PC-3 (cell line): ENCODE results near the gene TINCR. TPM values are rescaled to one million over a fixed set of nuclear protein-coding genes. Genes with fewer than 3 reads are reported as not detected.

Experiments used
- ATAC-seq: fragments of 200-7000 bp; cut with Tn5 transposase; 2 replicates; pipeline ENCODE4 v1.9.1; 2020; ENCODE audit warnings: mild to moderate bottlenecking, moderate library complexity
- BruUV-seq: library from RNA; stranded (reverse); fragments of 400-500 nt; replicated peaks from 2 replicates; lab custom pipeline; 2021; lab: Mats Ljungman, UMichigan
- CTCF ChIA-PET: fragments of 300-600 bp; sonication (Branson Sonifier 250); formaldehyde crosslinking; loops from one replicate; lab custom pipeline; 2022; ENCODE audit warnings: antibody characterized with exemption; lab: Charles Lee
- POLR2A ChIA-PET: fragments of 300-600 bp; sonication (Branson Sonifier 250); formaldehyde crosslinking; loops from one replicate; lab custom pipeline; 2022; ENCODE audit warnings: antibody characterized with exemption; ENCODE audit not compliant: unreplicated experiment; lab: Charles Lee
- DNase-seq: peaks from one replicate; pipeline ENCODE4 v3.0.0-alpha.2; 2015
- H2AFZ ChIP-seq: fragments of 300-600 bp; sonication (generic); 2 replicates; pipeline ENCODE4 v1.6.0; 2016; ENCODE audit warnings: antibody characterized with exemption, low read length
- H3F3A ChIP-seq: fragments of 300-600 bp; sonication (generic); one replicate; pipeline ENCODE4 v1.6.0; 2017; ENCODE audit warnings: antibody characterized with exemption, low read length, control low read depth, mild to moderate bottlenecking; ENCODE audit not compliant: unreplicated experiment
- H3K27ac ChIP-seq: fragments of 300-600 bp; sonication (generic); 2 replicates; pipeline ENCODE4 v1.5.1; 2016; ENCODE audit warnings: mild to moderate bottlenecking, low read length
- H3K27me3 ChIP-seq: fragments of 300-600 bp; sonication (generic); 2 replicates; pipeline ENCODE4 v1.6.1; 2016; ENCODE audit warnings: low read length, mixed read lengths
- H3K36me3 ChIP-seq: fragments of 300-600 bp; sonication (generic); 2 replicates; pipeline ENCODE4 v1.6.1; 2016; ENCODE audit warnings: low read depth, mixed run types, low read length, mixed read lengths
- H3K4me1 ChIP-seq: fragments of 300-600 bp; sonication (generic); 2 replicates; pipeline ENCODE4 v1.5.1; 2016; ENCODE audit warnings: low read length; ENCODE audit not compliant: insufficient read depth
- H3K4me2 ChIP-seq: fragments of 300-600 bp; sonication (generic); 2 replicates; pipeline ENCODE4 v1.6.0; 2016; ENCODE audit warnings: low read length
- H3K4me3 ChIP-seq: fragments of 300-600 bp; sonication (generic); 2 replicates; pipeline ENCODE4 v1.5.1; 2016; ENCODE audit warnings: mild to moderate bottlenecking, low read length, mixed read lengths
- H3K79me2 ChIP-seq: fragments of 300-600 bp; sonication (generic); 2 replicates; pipeline ENCODE4 v1.6.1; 2017; ENCODE audit warnings: low read length, mixed read lengths
- H3K9ac ChIP-seq: fragments of 300-600 bp; sonication (generic); 2 replicates; pipeline ENCODE4 v1.6.0; 2016; ENCODE audit warnings: mild to moderate bottlenecking, low read length
- H3K9me2 ChIP-seq: fragments of 300-600 bp; sonication (generic); replicated peaks from 2 replicates; pipeline ENCODE4 v1.6.1; 2016; ENCODE audit warnings: mixed run types, low read length, mixed read lengths
- H3K9me3 ChIP-seq: fragments of 300-600 bp; sonication (generic); 2 replicates; pipeline ENCODE4 v1.6.1; 2016; ENCODE audit warnings: low read length, mixed read lengths
- H4K20me1 ChIP-seq: fragments of 300-600 bp; sonication (generic); 2 replicates; pipeline ENCODE4 v1.6.1; 2016; ENCODE audit warnings: low read length, mixed read lengths
- EZH2 ChIP-seq: fragments of 300-600 bp; sonication (generic); IDR thresholded peaks from one replicate; pipeline ENCODE4 v1.6.1; 2017; ENCODE audit warnings: antibody characterized with exemption, mild to moderate bottlenecking, low read length; ENCODE audit not compliant: unreplicated experiment
- EZH2phosphoT487 ChIP-seq: fragments of 300-600 bp; sonication (generic); IDR thresholded peaks from 2 replicates; pipeline ENCODE4 v1.6.1; 2018; ENCODE audit warnings: mild to moderate bottlenecking, antibody characterized with exemption, low read length, borderline replicate concordance
- intact Hi-C: fragments of 100-400 bp; cut with micrococcal nuclease; formaldehyde crosslinking; loops from 2 replicates; pipeline ENCODE4 v1.9.0; 2023
- total RNA-seq: library from RNA; depleted of rRNA; stranded (reverse); fragments of >200 nt; gene quantifications from 2 replicates; pipeline ENCODE4 v1.2.3, GENCODE V29; 2014
- TF ChIP-seq, protein P1 (sequence below): fragments of 300-600 bp; sonication (generic); conservative IDR thresholded peaks from 2 replicates; pipeline ENCODE4 v1.5.1; 2017; ENCODE audit warnings: antibody characterized with exemption, low read depth, mild to moderate bottlenecking, low read length

The TINCR gene
- total RNA-seq, 1 experiment from 2014 or later = 0.58 TPM

GRCh38 chr19:5587661-5588060 lies 19.9 kb upstream of the TINCR start:
- no TSS peak for BruUV-seq
- Histone ChIP-seq H4K20me1 (0 out of 2 replicates have a peak, but pooled peaks cover 4% of the 10 kb centered on the region), H3K79me2 (no peaks in the 10 kb centered on the region), H3K9me2 (no peaks in the 10 kb centered on the region), H3K27ac (no peak overlapping the region), H3K4me3 (no peak overlapping the region), H3K4me2 (no peak overlapping the region), H3K36me3 (peaks cover 60% of the 10 kb centered on the region), H2AFZ (no peak overlapping the region), H3K9ac (no peak overlapping the region), H3F3A (no peaks in the 10 kb centered on the region), H3K9me3 (no peaks in the 10 kb centered on the region), H3K27me3 (no peaks in the 10 kb centered on the region), H3K4me1 (no peaks in the 10 kb centered on the region)
- CTCF ChIA-PET = no interaction called here
- ATAC-seq (no peak), DNase-seq (no peak)
- TF ChIP-seq EZH2phosphoT487 (no peak), EZH2 (no peak)
- TF ChIP-seq, protein P1, sequence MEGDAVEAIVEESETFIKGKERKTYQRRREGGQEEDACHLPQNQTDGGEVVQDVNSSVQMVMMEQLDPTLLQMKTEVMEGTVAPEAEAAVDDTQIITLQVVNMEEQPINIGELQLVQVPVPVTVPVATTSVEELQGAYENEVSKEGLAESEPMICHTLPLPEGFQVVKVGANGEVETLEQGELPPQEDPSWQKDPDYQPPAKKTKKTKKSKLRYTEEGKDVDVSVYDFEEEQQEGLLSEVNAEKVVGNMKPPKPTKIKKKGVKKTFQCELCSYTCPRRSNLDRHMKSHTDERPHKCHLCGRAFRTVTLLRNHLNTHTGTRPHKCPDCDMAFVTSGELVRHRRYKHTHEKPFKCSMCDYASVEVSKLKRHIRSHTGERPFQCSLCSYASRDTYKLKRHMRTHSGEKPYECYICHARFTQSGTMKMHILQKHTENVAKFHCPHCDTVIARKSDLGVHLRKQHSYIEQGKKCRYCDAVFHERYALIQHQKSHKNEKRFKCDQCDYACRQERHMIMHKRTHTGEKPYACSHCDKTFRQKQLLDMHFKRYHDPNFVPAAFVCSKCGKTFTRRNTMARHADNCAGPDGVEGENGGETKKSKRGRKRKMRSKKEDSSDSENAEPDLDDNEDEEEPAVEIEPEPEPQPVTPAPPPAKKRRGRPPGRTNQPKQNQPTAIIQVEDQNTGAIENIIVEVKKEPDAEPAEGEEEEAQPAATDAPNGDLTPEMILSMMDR = no peak
- POLR2A ChIA-PET = no interaction called here
- intact Hi-C loops = no loop called here

- Histone ChIP-seq H2AFZ (no peak overlapping the region), H3K4me3 (no peak overlapping the region), H3K79me2 (no peaks in the 10 kb centered on the region), H3F3A (no peaks in the 10 kb centered on the region), H3K4me1 (no peaks in the 10 kb centered on the region), H3K36me3 (peaks cover 55% of the 10 kb centered on the region), H3K27ac (no peak overlapping the region), H3K9me3 (no peaks in the 10 kb centered on the region), H3K27me3 (no peaks in the 10 kb centered on the region), H3K4me2 (no peak overlapping the region), H4K20me1 (0 out of 2 replicates have a peak, but pooled peaks cover 4% of the 10 kb centered on the region), H3K9ac (no peak overlapping the region), H3K9me2 (no peaks in the 10 kb centered on the region)
- TSS peak; percentile 13 for BruUV-seq
- TF ChIP-seq EZH2phosphoT487 (no peak), EZH2 (no peak)
- TF ChIP-seq, protein P1 = no peak
- no peak for ATAC-seq
- POLR2A ChIA-PET = no interaction called here
- DNase-seq = no peak
- intact Hi-C loops = no loop called here
- CTCF ChIA-PET = no interaction called here
Measured at GRCh38 chr19:5587071-5587455, 19.3 kb upstream of the TINCR start.

GRCh38 chr19:5586300-5587070 lies 18.7 kb upstream of the TINCR start:
- peaks cover 49% of the 10 kb centered on the region for H3K36me3 ChIP-seq
- no peaks in the 10 kb centered on the region for H3K4me1 ChIP-seq
- H3K27ac ChIP-seq = no peak overlapping the region
- H3K4me3 ChIP-seq = no peak overlapping the region
- no peak for DNase-seq
- H3K27me3 ChIP-seq = no peaks in the 10 kb centered on the region
- ChIA-PET CTCF (no interaction called here), POLR2A (interaction anchor here (0.6 kb wide), 1 partner anchor 944 kb away, joined by 8 read pairs; no protein-coding TSS in a partner anchor)
- 0 out of 2 replicates have a peak, but pooled peaks cover 4% of the 10 kb centered on the region for H4K20me1 ChIP-seq
- ATAC-seq = no peak
- H3K9me2 ChIP-seq = no peaks in the 10 kb centered on the region
- TF ChIP-seq EZH2 (no peak), EZH2phosphoT487 (no peak)
- TF ChIP-seq, protein P1 = no peak
- H2AFZ ChIP-seq = no peak overlapping the region
- H3K79me2 ChIP-seq = no peaks in the 10 kb centered on the region
- H3K4me2 ChIP-seq = no peak overlapping the region
- H3F3A ChIP-seq = no peaks in the 10 kb centered on the region
- intact Hi-C loops = no loop called here
- H3K9me3 ChIP-seq = no peaks in the 10 kb centered on the region
- H3K9ac ChIP-seq = no peak overlapping the region
- BruUV-seq = no TSS peak
